AG09309 (cell line): Measurements from ENCODE around the gene SLC7A9.
"Not testable (repeated sequence)": the region's sequence is repeated elsewhere in the genome, so short reads cannot be mapped to it uniquely, and the experiment has no call there.

ENCODE experiments used
- DNase-seq: peaks from one replicate; pipeline ENCODE4 v3.0.0-alpha.2; 2010; ENCODE audit warnings: low read depth
- H3K4me3 ChIP-seq: 2 replicates; pipeline ENCODE4 v1.5.1; 2011; ENCODE audit warnings: mild to moderate bottlenecking, low read depth, low read length, moderate library complexity; ENCODE audit not compliant: control insufficient read depth
- TF ChIP-seq, protein P1 (sequence below): IDR thresholded peaks from 2 replicates; pipeline ENCODE4 v1.5.1; 2011; ENCODE audit warnings: mild to moderate bottlenecking, low read depth, low read length, inconsistent platforms; ENCODE audit not compliant: insufficient read depth, control insufficient read depth; ENCODE audit errors: missing control alignments

The SLC7A9 gene

GRCh38 chr19:32887572-32888215, 18.1 kb upstream of the SLC7A9 start:
- DNase-seq, result no peak
- TF ChIP-seq, protein P1, sequence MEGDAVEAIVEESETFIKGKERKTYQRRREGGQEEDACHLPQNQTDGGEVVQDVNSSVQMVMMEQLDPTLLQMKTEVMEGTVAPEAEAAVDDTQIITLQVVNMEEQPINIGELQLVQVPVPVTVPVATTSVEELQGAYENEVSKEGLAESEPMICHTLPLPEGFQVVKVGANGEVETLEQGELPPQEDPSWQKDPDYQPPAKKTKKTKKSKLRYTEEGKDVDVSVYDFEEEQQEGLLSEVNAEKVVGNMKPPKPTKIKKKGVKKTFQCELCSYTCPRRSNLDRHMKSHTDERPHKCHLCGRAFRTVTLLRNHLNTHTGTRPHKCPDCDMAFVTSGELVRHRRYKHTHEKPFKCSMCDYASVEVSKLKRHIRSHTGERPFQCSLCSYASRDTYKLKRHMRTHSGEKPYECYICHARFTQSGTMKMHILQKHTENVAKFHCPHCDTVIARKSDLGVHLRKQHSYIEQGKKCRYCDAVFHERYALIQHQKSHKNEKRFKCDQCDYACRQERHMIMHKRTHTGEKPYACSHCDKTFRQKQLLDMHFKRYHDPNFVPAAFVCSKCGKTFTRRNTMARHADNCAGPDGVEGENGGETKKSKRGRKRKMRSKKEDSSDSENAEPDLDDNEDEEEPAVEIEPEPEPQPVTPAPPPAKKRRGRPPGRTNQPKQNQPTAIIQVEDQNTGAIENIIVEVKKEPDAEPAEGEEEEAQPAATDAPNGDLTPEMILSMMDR, result no peak
- no peak overlapping the region for H3K4me3 ChIP-seq

DNA sequence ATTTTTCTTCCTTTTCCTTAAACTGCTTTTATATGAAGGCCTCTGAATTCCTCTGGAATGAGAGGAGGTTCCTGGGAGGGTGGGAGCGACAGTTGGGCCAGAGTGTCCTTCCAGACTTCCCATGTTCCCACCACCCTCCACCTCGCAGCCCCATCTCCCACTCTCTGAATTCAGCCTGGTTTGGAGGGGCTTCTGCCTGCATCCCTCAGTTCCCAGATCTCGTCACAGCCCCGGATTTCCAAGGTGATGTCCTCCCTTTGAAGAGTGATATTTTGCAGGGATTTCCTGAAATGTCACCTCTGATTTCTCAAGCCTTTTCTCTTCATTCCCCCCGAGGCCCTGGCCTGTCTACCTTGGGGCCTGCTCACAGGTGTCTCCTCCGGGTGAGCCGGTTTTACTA, 16.7 kb upstream of the SLC7A9 start:
- DNase-seq, result no peak
- H3K4me3 ChIP-seq, result no peak overlapping the region
- TF ChIP-seq, protein P1, result no peak

- not testable (repeated sequence) for DNase-seq, H3K4me3 ChIP-seq
Measured at GRCh38 chr19:32885255-32885654, 15.7 kb upstream of the SLC7A9 start.

DNA sequence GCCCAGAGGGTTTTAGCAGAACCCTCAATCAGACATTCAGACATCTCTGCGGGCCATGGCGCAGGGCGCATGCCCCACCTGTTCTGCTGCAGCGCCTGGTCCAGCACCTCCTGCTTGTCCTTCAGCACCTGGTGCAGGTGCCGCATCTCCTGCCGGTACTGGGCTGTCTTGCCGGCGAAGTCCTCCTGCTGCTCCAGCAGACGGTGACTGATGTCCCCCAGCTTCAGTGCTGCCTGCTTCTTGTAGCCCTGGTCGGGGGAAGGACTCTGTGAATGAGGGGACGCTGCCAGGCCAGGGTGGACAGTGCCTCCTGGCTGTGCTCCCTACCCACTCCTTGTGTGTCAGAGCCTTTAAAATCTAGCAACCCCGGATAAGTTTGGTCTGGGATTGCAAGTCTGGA, 12.2 kb upstream of the SLC7A9 start:
- TF ChIP-seq, protein P1, result no peak
- no peak for DNase-seq
- no peak overlapping the region for H3K4me3 ChIP-seq

DNA sequence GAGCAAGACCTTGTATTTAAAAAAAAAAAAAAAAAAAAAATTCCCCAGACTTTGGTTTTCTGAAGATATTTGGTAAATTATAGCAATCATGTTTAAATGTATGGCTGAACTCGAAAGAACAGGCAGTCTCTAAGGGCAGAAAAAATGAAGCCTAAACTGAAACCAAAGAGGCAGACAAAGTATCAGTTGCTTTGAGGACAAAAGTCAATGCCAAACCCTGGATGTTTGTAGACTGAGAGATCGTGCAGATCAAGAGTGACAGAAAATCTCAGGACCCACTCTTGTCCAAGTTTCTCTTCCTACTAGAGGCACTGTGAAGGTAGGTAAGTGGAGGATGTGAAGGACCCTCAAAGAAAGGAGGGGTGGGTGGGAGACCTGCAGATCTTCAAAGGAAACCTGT, 11.1 kb upstream of the SLC7A9 start:
- H3K4me3 ChIP-seq, result no peak overlapping the region
- TF ChIP-seq, protein P1, result no peak
- no peak for DNase-seq

DNA sequence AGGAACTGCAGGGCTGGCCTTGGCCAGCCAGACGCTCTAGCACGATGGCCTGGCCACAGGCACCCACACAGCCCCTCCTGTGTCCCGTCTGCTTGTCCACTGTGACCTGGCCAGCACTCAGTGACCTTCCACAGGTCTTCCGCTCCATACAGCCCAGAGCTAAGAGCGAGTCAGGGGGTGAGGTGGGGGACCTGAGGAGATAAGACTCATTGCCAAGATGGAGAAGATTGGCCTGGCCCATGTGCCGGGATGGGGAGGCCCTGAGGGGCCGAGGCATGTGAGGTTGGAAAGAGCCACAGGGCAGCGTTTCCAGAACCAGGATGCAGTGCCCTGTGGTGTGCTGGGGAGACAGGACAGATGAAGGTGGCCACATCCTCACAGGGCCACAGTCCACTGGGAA, 10.2 kb upstream of the SLC7A9 start:
- TF ChIP-seq, protein P1, result no peak
- no peak for DNase-seq
- H3K4me3 ChIP-seq, result no peak overlapping the region

GRCh38 chr19:32878988-32879387, 9.4 kb upstream of the SLC7A9 start:
- TF ChIP-seq, protein P1, result no peak
- DNase-seq, result no peak
- H3K4me3 ChIP-seq, result no peak overlapping the region
